ENCODE data around the gene CCDC82. TPM values are rescaled to one million over a fixed set of nuclear protein-coding genes. Genes with fewer than 3 reads are reported as not detected.

The CCDC82 gene
- total RNA-seq, 1 donor from 2014 or later = 29.0 TPM

GRCh38 chr11:96307776-96308140 lies 82.0 kb downstream of the CCDC82 start:
- DNase-seq (ENCODE audit: low spot score) = no peak

GRCh38 chr11:96306933-96307775 lies 82.6 kb downstream of the CCDC82 start:
- no peak for DNase-seq (ENCODE audit: low spot score)

GRCh38 chr11:96306600-96306932 lies 83.1 kb downstream of the CCDC82 start:
- DNase-seq (ENCODE audit: low spot score) = no peak

- DNase-seq (ENCODE audit: low spot score) = no peak
Observed at GRCh38 chr11:96306071-96306470, 83.6 kb downstream of the CCDC82 start.

GRCh38 chr11:96303980-96304379 lies 85.7 kb downstream of the CCDC82 start:
- DNase-seq (ENCODE audit: low spot score) = no peak

- DNase-seq (ENCODE audit: low spot score) = no peak
Observed at GRCh38 chr11:96303064-96303463, 86.6 kb downstream of the CCDC82 start.

Small RNA genes within 50 kb of the gene (microRNA-seq; reads per million reads assigned to microRNA genes)
- not detected for gene MIR1260B (ENCODE audit: borderline number of aligned reads)

Other genes with a start within 250 kb of the CCDC82 start
- gene MAML2, start 46.7 kb downstream of the CCDC82 start, total RNA-seq = 19.9 TPM
- gene JRKL, start 101 bp upstream of the CCDC82 start, total RNA-seq = 7.5 TPM